K562 (cell line): ENCODE data around the gene ALPK1.

ENCODE experiments used
- CTCF ChIP-seq, 3 experiments: IDR thresholded peaks in 2 of 3; conservative IDR thresholded peaks in 1 of 3; 2 replicates each; pipeline ENCODE4 v1.5.1; 2011 to 2012; ENCODE audit warnings: low read length in 3 of 3, mild to moderate bottlenecking in 3 of 3, control low read depth in 2 of 3, improper control_type of control experiment in 1 of 3, inconsistent platforms in 1 of 3, low read depth in 1 of 3, mixed read lengths in 1 of 3, moderate library complexity in 1 of 3; ENCODE audit not compliant: insufficient read depth in 2 of 3
- EZH2 ChIP-seq: IDR thresholded peaks from 2 replicates; pipeline ENCODE4 v1.6.1; 2012; ENCODE audit warnings: low read depth, mild to moderate bottlenecking, inconsistent platforms, low read length, borderline replicate concordance
- KAT7 ChIP-seq: sonication (generic); formaldehyde crosslinking; IDR thresholded peaks from 2 replicates; pipeline ENCODE4 v1.8.0; 2022; ENCODE audit warnings: missing genetic modification reagents, mild to moderate bottlenecking, borderline replicate concordance
- MAX ChIP-seq: sonication (generic); formaldehyde crosslinking; IDR thresholded peaks from 2 replicates; pipeline ENCODE4 v1.9.0; 2022; ENCODE audit warnings: mild to moderate bottlenecking, missing genetic modification reagents
- RB1 ChIP-seq: fragments of 450-650 bp; IDR thresholded peaks from 2 replicates; pipeline ENCODE4 v1.6.1; 2017; ENCODE audit warnings: low read depth, mild to moderate bottlenecking
- ZC3H8 ChIP-seq: fragments of 450-650 bp; IDR thresholded peaks from 2 replicates; pipeline ENCODE4 v1.6.1; 2017
- ZNF76 ChIP-seq: fragments of 250-450 bp; sonication (Bioruptor Pico); IDR thresholded peaks from 2 replicates; pipeline ENCODE4 v1.4.0; 2020; ENCODE audit warnings: mild to moderate bottlenecking, moderate library complexity, borderline replicate concordance

- no peak for TF ChIP-seq MAX
- no peak for TF ChIP-seq CTCF (IDR thresholded peaks at IDR 0.05 in 2 of 3, conservative IDR thresholded peaks at IDR 0.05 in 1 of 3; ENCODE audit: insufficient read depth in 2 of 3, low read depth in 1 of 3, low read length in 3 of 3)
- no peak for TF ChIP-seq ZNF76 (CRISPR knock-in tag)
- TF ChIP-seq ZC3H8 = no peak
- no peak for TF ChIP-seq KAT7
- TF ChIP-seq RB1 = no peak
- no peak for TF ChIP-seq EZH2
Observed at GRCh38 chr4:112426416-112426815, 129.2 kb downstream of the ALPK1 start.
